Measurements from ENCODE around the gene ZSCAN20. TPM values are rescaled to one million over a fixed set of nuclear protein-coding genes. Genes with fewer than 3 reads are reported as not detected.

The ZSCAN20 gene
- total and polyA plus RNA-seq, 8 donors, result 4.3 to 5.3 (median 4.8) TPM

DNA sequence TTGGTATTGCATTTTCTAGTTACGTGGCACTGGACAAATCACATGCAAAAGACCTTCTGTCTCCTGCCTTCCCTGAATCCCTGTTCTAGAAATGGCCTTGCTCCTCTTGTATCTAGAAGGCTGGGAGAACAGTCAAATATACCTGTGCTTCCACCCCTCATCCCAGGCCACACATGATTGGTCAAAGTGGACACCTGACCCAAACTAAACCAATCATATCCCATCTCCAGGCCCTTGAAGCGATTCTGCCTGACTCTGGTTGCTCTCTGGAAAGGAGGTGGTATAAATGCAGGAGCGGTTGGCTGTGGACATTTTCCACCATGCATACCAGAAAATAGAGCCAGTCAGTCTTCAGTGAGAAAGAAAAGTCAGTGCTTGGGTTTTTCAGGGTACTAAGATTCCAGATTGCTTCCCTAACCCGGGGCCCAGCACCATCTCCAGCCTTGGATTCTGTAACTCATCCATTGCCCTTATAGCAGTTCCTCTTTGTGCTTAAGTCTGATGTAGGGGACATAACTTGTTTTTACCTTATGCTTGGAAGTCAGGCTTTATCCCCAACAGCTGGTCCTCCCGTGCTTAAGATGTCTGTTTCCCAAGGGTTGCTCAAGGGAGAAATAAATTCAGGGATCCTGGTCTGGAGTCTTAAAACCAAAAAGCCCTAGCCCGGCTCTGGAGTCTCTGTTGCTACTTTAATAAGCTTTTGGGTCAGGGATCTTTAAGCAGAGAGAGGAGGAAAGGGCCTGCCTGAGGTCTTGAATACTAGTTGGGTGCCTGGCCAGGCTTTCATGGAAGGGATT lies 33.9 kb upstream of the ZSCAN20 start:
- TF ChIP-seq, protein P1, sequence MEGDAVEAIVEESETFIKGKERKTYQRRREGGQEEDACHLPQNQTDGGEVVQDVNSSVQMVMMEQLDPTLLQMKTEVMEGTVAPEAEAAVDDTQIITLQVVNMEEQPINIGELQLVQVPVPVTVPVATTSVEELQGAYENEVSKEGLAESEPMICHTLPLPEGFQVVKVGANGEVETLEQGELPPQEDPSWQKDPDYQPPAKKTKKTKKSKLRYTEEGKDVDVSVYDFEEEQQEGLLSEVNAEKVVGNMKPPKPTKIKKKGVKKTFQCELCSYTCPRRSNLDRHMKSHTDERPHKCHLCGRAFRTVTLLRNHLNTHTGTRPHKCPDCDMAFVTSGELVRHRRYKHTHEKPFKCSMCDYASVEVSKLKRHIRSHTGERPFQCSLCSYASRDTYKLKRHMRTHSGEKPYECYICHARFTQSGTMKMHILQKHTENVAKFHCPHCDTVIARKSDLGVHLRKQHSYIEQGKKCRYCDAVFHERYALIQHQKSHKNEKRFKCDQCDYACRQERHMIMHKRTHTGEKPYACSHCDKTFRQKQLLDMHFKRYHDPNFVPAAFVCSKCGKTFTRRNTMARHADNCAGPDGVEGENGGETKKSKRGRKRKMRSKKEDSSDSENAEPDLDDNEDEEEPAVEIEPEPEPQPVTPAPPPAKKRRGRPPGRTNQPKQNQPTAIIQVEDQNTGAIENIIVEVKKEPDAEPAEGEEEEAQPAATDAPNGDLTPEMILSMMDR (IDR thresholded peaks at IDR 0.05), result no peak
- ATAC-seq, result no peak
- no peak for DNase-seq
- Histone ChIP-seq H3K27ac (no peak overlapping the region), H3K4me3 (no peak overlapping the region), H3K4me1 (peaks cover 0 to 19% of the 10 kb centered on the region in 2 donors), H3K36me3 (no peaks in the 10 kb centered on the region), H3K9me3 (no peaks in the 10 kb centered on the region), H3K27me3 (no peaks in the 10 kb centered on the region)
- intact Hi-C loops (cut with DNase I), result no loop called here

DNA sequence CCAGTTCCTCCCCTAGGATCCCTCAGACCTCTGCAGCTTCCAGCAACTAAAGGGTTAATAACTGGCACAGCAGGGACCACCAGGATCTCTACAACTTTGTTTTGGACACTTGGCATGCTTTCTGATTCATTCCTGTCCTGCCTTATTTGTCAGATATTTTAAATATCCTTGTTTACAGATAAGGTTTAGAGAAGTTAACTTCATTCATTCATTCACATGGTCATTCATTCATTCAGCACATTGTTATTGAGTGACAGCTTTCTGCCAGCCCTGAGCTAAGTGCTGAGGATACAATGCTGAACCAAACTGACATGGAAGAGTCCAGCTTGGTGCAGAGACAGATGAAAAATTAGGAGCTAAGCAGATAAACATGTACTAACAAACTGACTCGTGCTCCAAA lies 32.8 kb upstream of the ZSCAN20 start:
- no peak for ATAC-seq
- Histone ChIP-seq H3K27ac (no peak overlapping the region), H3K27me3 (no peaks in the 10 kb centered on the region), H3K9me3 (no peaks in the 10 kb centered on the region), H3K4me3 (no peak overlapping the region), H3K36me3 (no peaks in the 10 kb centered on the region), H3K4me1 (peaks cover 0 to 11% of the 10 kb centered on the region in 2 donors)
- TF ChIP-seq, protein P1 (IDR thresholded peaks at IDR 0.05), result no peak
- DNase-seq, result no peak
- intact Hi-C loops (cut with DNase I), result no loop called here

DNA sequence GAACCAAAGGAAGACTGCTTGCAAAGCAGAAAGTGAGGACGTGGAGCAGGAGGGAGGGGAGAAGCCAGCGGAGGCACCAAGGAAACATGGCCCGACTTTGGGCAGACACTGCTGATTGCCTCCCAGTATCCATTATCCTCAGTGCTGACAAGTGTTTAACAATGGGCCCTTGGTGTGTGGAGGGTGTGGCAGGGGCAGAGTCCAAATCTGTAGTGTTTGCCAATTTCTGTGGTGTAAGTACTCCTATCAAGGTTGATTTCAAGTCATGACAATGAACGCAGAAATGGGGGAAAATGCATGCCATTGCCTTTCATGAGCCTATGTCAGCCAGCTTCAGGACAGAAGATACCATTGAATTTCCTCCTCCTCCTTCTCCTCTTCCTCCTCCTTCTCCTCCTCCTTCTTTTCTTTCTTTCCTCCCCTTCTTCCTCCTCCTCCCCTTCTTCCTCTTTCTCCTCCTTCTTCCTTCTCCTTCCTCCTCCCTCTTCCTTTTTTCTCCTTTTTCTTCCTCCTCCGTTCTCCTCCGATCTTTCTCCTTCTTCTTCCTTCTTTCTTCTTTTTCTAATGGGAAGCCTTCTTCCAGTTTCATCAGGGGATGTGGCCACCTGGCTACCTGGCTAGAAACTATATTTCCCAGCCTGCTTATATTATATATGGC lies 31.2 kb upstream of the ZSCAN20 start:
- TF ChIP-seq, protein P1 (IDR thresholded peaks at IDR 0.05), result no peak

DNA sequence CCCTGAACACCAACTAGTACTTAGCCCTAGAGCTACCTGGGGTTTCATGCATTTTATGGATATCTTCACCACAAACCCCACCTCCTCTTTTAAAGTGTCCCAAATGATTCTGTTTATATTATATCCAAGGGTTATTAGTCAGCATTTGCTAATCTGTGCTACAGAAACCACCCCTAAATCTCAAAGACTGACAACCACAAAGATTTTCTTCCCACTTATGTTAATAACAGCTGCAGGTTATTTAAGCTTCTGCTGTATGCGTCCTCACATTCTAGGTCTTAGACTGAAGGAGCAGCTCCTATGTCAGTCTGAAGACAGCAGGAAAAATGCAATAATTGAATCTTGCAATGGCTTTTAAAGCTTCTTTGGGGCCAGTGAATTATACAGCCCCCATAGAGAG lies 30.3 kb upstream of the ZSCAN20 start:
- intact Hi-C loops (cut with DNase I), result no loop called here
- DNase-seq (no peak), ATAC-seq (no peak)
- Histone ChIP-seq H3K4me1 (peaks cover 0 to 7% of the 10 kb centered on the region in 2 donors), H3K27me3 (no peaks in the 10 kb centered on the region), H3K36me3 (no peaks in the 10 kb centered on the region), H3K4me3 (no peak overlapping the region), H3K27ac (no peak overlapping the region), H3K9me3 (no peaks in the 10 kb centered on the region)
- TF ChIP-seq, protein P1 (IDR thresholded peaks at IDR 0.05), result no peak

More for the DNA sequence above, 31.2 kb upstream of the ZSCAN20 start:
- ATAC-seq (no peak), DNase-seq (no peak)
- H3K27me3 ChIP-seq, result no peaks in the 10 kb centered on the region
- peaks cover 0 to 7% of the 10 kb centered on the region in 2 donors for H3K4me1 ChIP-seq
- no peaks in the 10 kb centered on the region for H3K36me3 ChIP-seq
- intact Hi-C loops (cut with DNase I), result no loop called here
- H3K9me3 ChIP-seq, result no peaks in the 10 kb centered on the region
- H3K27ac ChIP-seq, result no peak overlapping the region
- no peak overlapping the region for H3K4me3 ChIP-seq

DNA sequence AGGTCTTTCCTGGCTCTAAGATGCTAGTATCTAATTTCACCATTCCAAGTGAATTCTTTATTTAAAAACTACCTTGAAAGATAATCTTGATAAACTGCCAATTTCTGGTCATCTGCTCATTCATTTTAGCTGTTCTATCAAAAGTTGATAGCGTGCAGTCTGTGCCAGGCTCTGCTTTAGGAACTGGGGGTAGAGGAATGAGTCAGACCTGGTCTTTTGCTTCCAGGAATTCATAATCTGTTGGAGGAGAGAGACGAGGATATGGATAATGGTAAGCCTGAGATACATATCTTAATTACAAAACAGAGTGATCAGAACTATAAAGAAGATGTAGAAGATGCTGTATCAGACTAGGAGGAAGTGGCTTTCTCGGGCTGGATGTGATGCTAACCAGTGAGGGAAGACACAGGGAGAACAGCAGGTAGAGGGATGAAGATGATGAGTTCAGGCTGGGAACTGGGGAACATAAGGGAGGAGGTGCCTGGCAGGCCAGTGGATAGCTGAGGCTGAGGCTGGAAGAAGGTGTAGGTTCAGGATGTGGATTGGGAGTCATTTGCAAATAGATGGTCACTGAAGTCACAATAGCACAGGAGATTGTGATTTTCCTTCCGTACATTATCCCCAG lies 29.3 kb upstream of the ZSCAN20 start:
- Histone ChIP-seq H3K36me3 (no peaks in the 10 kb centered on the region), H3K4me3 (no peak overlapping the region), H3K27me3 (no peaks in the 10 kb centered on the region), H3K27ac (no peak overlapping the region), H3K4me1 (peaks cover 0 to 7% of the 10 kb centered on the region in 2 donors), H3K9me3 (no peaks in the 10 kb centered on the region)
- intact Hi-C loops (cut with DNase I), result no loop called here
- TF ChIP-seq, protein P1 (IDR thresholded peaks at IDR 0.05), result no peak
- DNase-seq, result no peak
- no peak for ATAC-seq

All from left lung (tissue), 10 donors.